GM12878 (cell line): Measurements from ENCODE around the gene TGM6. TPM values are rescaled to one million over a fixed set of nuclear protein-coding genes. Genes with fewer than 3 reads are reported as not detected.

ENCODE experiments used
- ATAC-seq: fragments of 200-7000 bp; cut with Tn5 transposase; 3 replicates; pipeline ENCODE4 v1.9.1; 2020; ENCODE audit warnings: mild to moderate bottlenecking, moderate library complexity
- BruUV-seq: library from RNA; stranded (reverse); fragments of 400-500 nt; replicated peaks from 2 replicates; lab custom pipeline; 2021; lab: Mats Ljungman, UMichigan
- CTCF ChIA-PET: fragments of 300-600 bp; sonication (Branson Sonifier 250); formaldehyde crosslinking; extraction: SDS; loops from one replicate; lab custom pipeline; 2021; ENCODE audit warnings: inconsistent platforms; lab: Yijun Ruan, JAX
- POLR2A ChIA-PET: fragments of 350-600 bp; formaldehyde crosslinking; extraction: SDS; loops from one replicate; lab custom pipeline; 2021; ENCODE audit warnings: inconsistent platforms; lab: Charles Lee
- RAD21 ChIA-PET: fragments of 300-600 bp; sonication (Branson Sonifier 250); formaldehyde crosslinking; loops from one replicate; lab custom pipeline; 2023; ENCODE audit warnings: antibody characterized with exemption; ENCODE audit not compliant: unreplicated experiment; lab: Charles Lee
- SMC1A ChIA-PET: fragments of 300-600 bp; sonication (Branson Sonifier 250); formaldehyde crosslinking; loops from one replicate; lab custom pipeline; 2023; ENCODE audit not compliant: unreplicated experiment, uncharacterized antibody; lab: Charles Lee
- DNase-seq: peaks from one replicate; pipeline ENCODE4 v3.0.0-alpha.2; 2011; ENCODE audit warnings: low read depth, low spot score
- FAIRE-seq: peaks from 3 replicates; lab custom pipeline; 2011; peaks lifted over from hg19 to GRCh38; lab: Jason Lieb, UNC
- H2AFZ ChIP-seq: 2 replicates; pipeline ENCODE4 v1.6.0; 2011; ENCODE audit warnings: low read depth, low read length, control low read depth; ENCODE audit not compliant: control insufficient read depth
- H3K27ac ChIP-seq: 2 replicates; pipeline ENCODE4 v1.5.1; 2011; ENCODE audit warnings: control low read depth; ENCODE audit not compliant: control insufficient read depth, insufficient read depth
- H3K27me3 ChIP-seq, 2 experiments: replicated peaks in 1 of 2; 2 replicates each; pipeline versions ENCODE4 v1.6.0 to v1.6.1; 2011; ENCODE audit warnings: low read length in 1 of 2; ENCODE audit not compliant: control insufficient read depth in 2 of 2, insufficient read depth in 2 of 2
- H3K36me3 ChIP-seq, 2 experiments: 2 replicates each; pipeline ENCODE4 v1.5.1; 2011; ENCODE audit warnings: low read length in 1 of 2; ENCODE audit not compliant: control insufficient read depth in 2 of 2, insufficient read depth in 2 of 2
- H3K4me1 ChIP-seq: 2 replicates; pipeline ENCODE4 v1.6.1; 2011; ENCODE audit warnings: mild to moderate bottlenecking, low read length, moderate library complexity, mixed read lengths; ENCODE audit not compliant: control insufficient read depth, insufficient read depth
- H3K4me2 ChIP-seq: 2 replicates; pipeline ENCODE4 v1.6.0; 2011; ENCODE audit warnings: control low read depth; ENCODE audit not compliant: control insufficient read depth, insufficient read depth
- H3K4me3 ChIP-seq: fragments of 200-600 bp; sonication (generic); 2 replicates; pipeline ENCODE4 v1.5.1; 2016
- H3K79me2 ChIP-seq: 2 replicates; pipeline ENCODE4 v1.6.0; 2011; ENCODE audit warnings: low read length; ENCODE audit not compliant: control insufficient read depth, insufficient read depth
- H3K9ac ChIP-seq: 2 replicates; pipeline ENCODE4 v1.8.0; 2011; ENCODE audit warnings: low read length, control low read depth, mixed read lengths; ENCODE audit not compliant: control insufficient read depth, insufficient read depth
- H3K9me3 ChIP-seq: replicated peaks from 3 replicates; pipeline ENCODE4 v1.5.1; 2011; ENCODE audit warnings: mild to moderate bottlenecking, low read length; ENCODE audit not compliant: control insufficient read depth, insufficient read depth
- H4K20me1 ChIP-seq: 2 replicates; pipeline ENCODE4 v1.6.0; 2011; ENCODE audit not compliant: control insufficient read depth, insufficient read depth
- ASH2L ChIP-seq: fragments of 300-600, 200-600 bp; sonication (generic); IDR thresholded peaks from 2 replicates; pipeline ENCODE4 v1.6.1; 2017; ENCODE audit warnings: low read depth, mild to moderate bottlenecking, borderline replicate concordance
- CREB1 ChIP-seq: IDR thresholded peaks from 2 replicates; pipeline ENCODE4 v1.6.1; 2012; ENCODE audit warnings: low read depth, mild to moderate bottlenecking, inconsistent platforms
- CTCF ChIP-seq, 3 experiments: IDR thresholded peaks in 2 of 3; conservative IDR thresholded peaks in 1 of 3; 2 replicates each; pipeline ENCODE4 v1.5.1; 2011; ENCODE audit warnings: low read depth in 3 of 3, low read length in 3 of 3, mild to moderate bottlenecking in 3 of 3, control low read depth in 2 of 3, moderate library complexity in 2 of 3, inconsistent platforms in 1 of 3, mixed read lengths in 1 of 3; ENCODE audit not compliant: control insufficient read depth in 2 of 3, insufficient read depth in 1 of 3; ENCODE audit errors: extremely low read depth in 1 of 3
- EGR1 ChIP-seq, 2 experiments: IDR thresholded peaks; 1 replicate in 1 of 2; 2 replicates in 1 of 2; pipeline ENCODE4 v1.6.1; 2011 to 2012; ENCODE audit warnings: low read depth in 2 of 2, low read length in 2 of 2, borderline replicate concordance in 1 of 2, mild to moderate bottlenecking in 1 of 2, moderate library complexity in 1 of 2
- ESRRA ChIP-seq: IDR thresholded peaks from 2 replicates; pipeline ENCODE4 v1.6.1; 2012; ENCODE audit warnings: mild to moderate bottlenecking, low read length, improper control_type of control experiment
- EZH2 ChIP-seq: IDR thresholded peaks from 2 replicates; pipeline ENCODE4 v1.6.1; 2012; ENCODE audit warnings: low read depth, mild to moderate bottlenecking, control low read depth, inconsistent platforms, low read length, borderline replicate concordance; ENCODE audit not compliant: control insufficient read depth
- MYB ChIP-seq: fragments of 150-350 bp; IDR thresholded peaks from 2 replicates; pipeline ENCODE4 v1.6.1; 2014; ENCODE audit warnings: mild to moderate bottlenecking, low read depth, low read length, borderline replicate concordance
- PRDM15 ChIP-seq: fragments of 450-650 bp; formaldehyde crosslinking; IDR thresholded peaks from 2 replicates; pipeline ENCODE4 v1.4.0; 2020; ENCODE audit warnings: mild to moderate bottlenecking, moderate library complexity
- REST ChIP-seq: IDR thresholded peaks from 2 replicates; pipeline ENCODE4 v1.6.1; 2012; ENCODE audit warnings: mild to moderate bottlenecking, low read depth, low read length
- SREBF1 ChIP-seq: IDR thresholded peaks from 2 replicates; pipeline ENCODE4 v1.6.1; 2012; ENCODE audit warnings: mild to moderate bottlenecking, low read length
- ZNF24 ChIP-seq: fragments of 450-650 bp; IDR thresholded peaks from 2 replicates; pipeline ENCODE4 v1.6.1; 2017; ENCODE audit warnings: antibody characterized with exemption, mild to moderate bottlenecking
- WGBS: methylation state at CpG from one replicate; pipeline ENCODE4 v1.1.6; 2016; ENCODE audit warnings: low lambda C conversion rate; ENCODE audit not compliant: insufficient replicate concordance, insufficient coverage; ENCODE audit errors: missing lambda C conversion rate; 5-methylcytosine and 5-hydroxymethylcytosine counted together
- in situ Hi-C: fragments of 300-500 bp; cut with MboI; formaldehyde crosslinking; loops from 9 replicates; pipeline ENCODE4 v1.14.3; 2018; ENCODE audit warnings: mixed read lengths
- intact Hi-C: fragments of 100-400 bp; cut with micrococcal nuclease; formaldehyde crosslinking; loops from one replicate; pipeline ENCODE4 v1.14.2; 2022; ENCODE audit not compliant: unreplicated experiment
- polyA plus RNA-seq, 11 experiments: library from polyadenylated mRNA; depleted of rRNA in 4 of 11; unstranded in 6 of 11; stranded (reverse) in 5 of 11; fragments of >200 nt; fragmentation: Nextera tagmentation in 4 of 11; fragmentation: Illumina TruSeq in 1 of 11; extraction: Ambion mirVana in 4 of 11; extraction: Trizol in 1 of 11; gene quantifications; 1 replicate in 1 of 11; 2 replicates in 10 of 11; pipeline versions ENCODE4 v1.2.1 to v1.2.3, GENCODE V29; 2011 to 2016; ENCODE audit warnings: inconsistent platforms in 2 of 11, missing spikeins in 2 of 11, low read depth in 1 of 11
- total RNA-seq, 4 experiments: library from RNA; depleted of rRNA in 3 of 4; stranded (reverse); fragments of >200 nt in 3 of 4; fragmentation: Illumina TruSeq in 1 of 4; extraction: Trizol in 1 of 4; gene quantifications; 2 replicates each; pipeline versions ENCODE4 v1.2.1 to v1.2.3, GENCODE V29; 2013 to 2021

Gene TGM6
- total and polyA plus RNA-seq, 10 of the 15 experiments (the other 5 are each of a cell fraction or from before 2014, with no cell fraction given): not detected

GRCh38 chr20:2470423-2471193 is 89.9 kb downstream of the TGM6 start, which contains the start of gene SNRPB:
Gene SNRPB, minus strand, starts transcription at chr20:2470789. Its CDS starts 99 bp downstream, at chr20:2470690.
- peak within 1 kb of the TSS; percentile 94 for H3K27ac ChIP-seq
- peak within 1 kb of the TSS; percentile 78 for H2AFZ ChIP-seq
- in situ Hi-C loops (no loop called here), intact Hi-C loops (loop anchor here (5.0 kb wide), 2 partner anchors 37 to 182 kb away; partner anchors contain the start of genes NOP56 and ZNF343)
- DNase-seq (peak; percentile 94), ATAC-seq (peak; percentile 97), FAIRE-seq (peak; percentile 98)
- ChIA-PET CTCF (interaction anchor here (0.5 to 7.2 kb wide), 11 partner anchors 10 to 476 kb away, joined by 3 to 49 read pairs (median 4); partner anchors contain the start of gene ZNF343), SMC1A (interaction anchor here (0.6 to 2.1 kb wide), 8 partner anchors 10 to 412 kb away, joined by 3 to 10 read pairs (median 3); partner anchors contain the start of gene ZNF343), POLR2A (interaction anchor here (0.5 to 3.0 kb wide), 10 partner anchors 9 to 923 kb away, joined by 3 to 26 read pairs (median 4); partner anchors contain the start of genes NOP56 and ZNF343), RAD21 (interaction anchor here (0.6 to 1.0 kb wide), 4 partner anchors 37 to 402 kb away, joined by 3 to 4 read pairs (median 4); no protein-coding TSS in a partner anchor)
- H3K36me3 ChIP-seq: peaks cover 3 to 28% of the 10 kb centered on the region in 2 experiments
- TSS peak; percentile 67 for BruUV-seq
- H4K20me1 ChIP-seq: peaks cover 15% of the 10 kb centered on the region; the same call in 1 of the 2 replicates
- peak within 1 kb of the TSS; percentile 91 for H3K4me3 ChIP-seq
- peaks cover 49% of the 10 kb centered on the region for H3K79me2 ChIP-seq
- no peaks in the 10 kb centered on the region for H3K9me3 ChIP-seq
- H3K27me3 ChIP-seq: no peaks in the 10 kb centered on the region
- no peaks in the 10 kb centered on the region for H3K4me1 ChIP-seq
- peak within 1 kb of the TSS; percentile 99 for H3K9ac ChIP-seq
- peak within 1 kb of the TSS; percentile 82 for H3K4me2 ChIP-seq
- under 1% methylated on average over 52 of the region's 53 CpGs for WGBS
- TF ChIP-seq SREBF1 (peak; percentile 55; the same call in 1 of the 2 replicates), PRDM15 (no peak), CTCF (IDR thresholded peaks at IDR 0.05 in 2 of 3, conservative IDR thresholded peaks at IDR 0.05 in 1 of 3; ENCODE audit: control insufficient read depth in 2 of 3, extremely low read depth in 1 of 3, insufficient read depth in 1 of 3, low read depth in 3 of 3, low read length in 3 of 3) (no peak), REST (0 out of 2 replicates have a peak, but pooled peaks have one; percentile 28), CREB1 (peak; percentile 85), ESRRA (no peak), EZH2 (no peak), ZNF24 (0 out of 2 replicates have a peak, but pooled peaks have one; percentile 33), MYB (no peak), ASH2L (peak; percentile 89; the same call in 1 of the 2 replicates), EGR1 (IDR thresholded peaks at IDR 0.05; ENCODE audit: borderline replicate concordance in 1 of 2, low read depth in 2 of 2, low read length in 2 of 2) (peak; percentile 40 to 84; a peak in 2 of 3 replicates)
